Loucy (cell line): ENCODE measurements around the gene COPS2.
"Not testable (repeated sequence)": the region's sequence is repeated elsewhere in the genome, so short reads cannot be mapped to it uniquely, and the experiment has no call there.

ENCODE experiments used
- H2AFZ ChIP-seq: fragments of 200-600 bp; sonication (generic); 2 replicates; pipeline ENCODE4 v1.6.0; 2016; ENCODE audit warnings: antibody characterized with exemption, mild to moderate bottlenecking, low read length, moderate library complexity
- H3F3A ChIP-seq: fragments of 200-600 bp; 2 replicates; pipeline ENCODE4 v1.6.0; 2016; ENCODE audit warnings: antibody characterized with exemption, low read depth, mild to moderate bottlenecking
- H3K27me3 ChIP-seq: fragments of 200-600 bp; sonication (generic); 2 replicates; pipeline ENCODE4 v1.6.1; 2014; ENCODE audit warnings: low read length, mild to moderate bottlenecking; ENCODE audit not compliant: insufficient read depth, poor library complexity, severe bottlenecking
- H3K36me3 ChIP-seq: fragments of 200-600 bp; sonication (generic); 2 replicates; pipeline ENCODE4 v1.6.1; 2016; ENCODE audit warnings: low read length; ENCODE audit not compliant: insufficient read depth
- H3K4me1 ChIP-seq: fragments of 200-600 bp; sonication (generic); 2 replicates; pipeline ENCODE4 v1.5.1; 2014; ENCODE audit warnings: low read length, mild to moderate bottlenecking; ENCODE audit not compliant: insufficient read depth, poor library complexity, severe bottlenecking
- H3K4me2 ChIP-seq: fragments of 200-600 bp; sonication (generic); 2 replicates; pipeline ENCODE4 v1.6.0; 2014; ENCODE audit warnings: antibody characterized with exemption, low read length, low read depth, mild to moderate bottlenecking; ENCODE audit not compliant: poor library complexity, severe bottlenecking
- H3K4me3 ChIP-seq: fragments of 200-600 bp; sonication (generic); 2 replicates; pipeline ENCODE4 v1.5.1; 2014; ENCODE audit warnings: low read length, mild to moderate bottlenecking, mixed read lengths; ENCODE audit not compliant: poor library complexity, severe bottlenecking
- H3K79me2 ChIP-seq: fragments of 200-600 bp; sonication (generic); 2 replicates; pipeline ENCODE4 v1.6.1; 2014; ENCODE audit warnings: low read length; ENCODE audit not compliant: insufficient read depth
- H3K9ac ChIP-seq: fragments of 200-600 bp; sonication (generic); 2 replicates; pipeline ENCODE4 v1.6.0; 2014; ENCODE audit warnings: mild to moderate bottlenecking, low read depth, low read length, moderate library complexity; ENCODE audit not compliant: poor library complexity, severe bottlenecking
- H3K9me2 ChIP-seq: fragments of 200-600 bp; sonication (generic); replicated peaks from 2 replicates; pipeline ENCODE4 v1.6.1; 2016; ENCODE audit warnings: low read depth, low read length, mixed read lengths
- H3K9me3 ChIP-seq: fragments of 200-600 bp; sonication (generic); 2 replicates; pipeline ENCODE4 v1.6.1; 2014; ENCODE audit warnings: mild to moderate bottlenecking, antibody characterized with exemption, low read length, low read depth; ENCODE audit not compliant: insufficient read depth
- H4K20me1 ChIP-seq: fragments of 200-600 bp; sonication (generic); 2 replicates; pipeline ENCODE4 v1.6.0; 2014; ENCODE audit warnings: antibody characterized with exemption, low read length, mild to moderate bottlenecking; ENCODE audit not compliant: insufficient read depth, poor library complexity, severe bottlenecking
- CTCF ChIP-seq: fragments of 200-600 bp; sonication (generic); conservative IDR thresholded peaks from 2 replicates; pipeline ENCODE4 v1.5.1; 2014; ENCODE audit warnings: mild to moderate bottlenecking, antibody characterized with exemption, low read length
- EZH2phosphoT487 ChIP-seq: fragments of 200-600 bp; IDR thresholded peaks from 2 replicates; pipeline ENCODE4 v1.6.1; 2018; ENCODE audit warnings: antibody characterized with exemption, mild to moderate bottlenecking, moderate library complexity, borderline replicate concordance

Gene COPS2

GRCh38 chr15:49082960-49083359, 72.4 kb downstream of the COPS2 start:
- no peak overlapping the region for H2AFZ ChIP-seq
- H3K9me2 ChIP-seq: no peaks in the 10 kb centered on the region
- no peak overlapping the region for H3K4me2 ChIP-seq
- H3K4me1 ChIP-seq: no peaks in the 10 kb centered on the region
- H3K27me3 ChIP-seq: no peaks in the 10 kb centered on the region
- H3F3A ChIP-seq: no peaks in the 10 kb centered on the region
- H3K9ac ChIP-seq: no peak overlapping the region
- H3K36me3 ChIP-seq: no peaks in the 10 kb centered on the region
- no peak for TF ChIP-seq EZH2phosphoT487
- TF ChIP-seq CTCF: no peak
- H3K9me3 ChIP-seq: no peaks in the 10 kb centered on the region
- no peak overlapping the region for H3K4me3 ChIP-seq
- no peaks in the 10 kb centered on the region for H4K20me1 ChIP-seq
- H3K79me2 ChIP-seq: no peaks in the 10 kb centered on the region

- H3K4me3 ChIP-seq: no peak overlapping the region
- no peak overlapping the region for H3K9ac ChIP-seq
- H3K79me2 ChIP-seq: no peaks in the 10 kb centered on the region
- no peaks in the 10 kb centered on the region for H3K4me1 ChIP-seq
- no peak overlapping the region for H3K4me2 ChIP-seq
- no peaks in the 10 kb centered on the region for H3K27me3 ChIP-seq
- no peak overlapping the region for H2AFZ ChIP-seq
- no peaks in the 10 kb centered on the region for H3K36me3 ChIP-seq
- TF ChIP-seq EZH2phosphoT487 (no peak), CTCF (no peak)
- H3K9me2 ChIP-seq: no peaks in the 10 kb centered on the region
- H4K20me1 ChIP-seq: no peaks in the 10 kb centered on the region
- H3F3A ChIP-seq: no peaks in the 10 kb centered on the region
- no peaks in the 10 kb centered on the region for H3K9me3 ChIP-seq
Measured at GRCh38 chr15:49079340-49080039, 75.9 kb downstream of the COPS2 start.

- Histone ChIP-seq H3K27me3 (no peaks in the 10 kb centered on the region), H3K4me2 (no peak overlapping the region), H3K9me3 (no peaks in the 10 kb centered on the region), H3F3A (no peaks in the 10 kb centered on the region), H3K9me2 (no peaks in the 10 kb centered on the region), H3K4me1 (no peaks in the 10 kb centered on the region), H2AFZ (no peak overlapping the region), H3K9ac (no peak overlapping the region), H4K20me1 (no peaks in the 10 kb centered on the region), H3K36me3 (no peaks in the 10 kb centered on the region), H3K4me3 (no peak overlapping the region), H3K79me2 (no peaks in the 10 kb centered on the region)
- TF ChIP-seq CTCF (no peak), EZH2phosphoT487 (no peak)
Measured at GRCh38 chr15:49075881-49076280, 79.5 kb downstream of the COPS2 start.

- H3F3A ChIP-seq, H3K4me2 ChIP-seq, H3K9ac ChIP-seq, H3K27me3 ChIP-seq, H3K4me1 ChIP-seq, H2AFZ ChIP-seq, H3K9me3 ChIP-seq, H3K79me2 ChIP-seq, H3K9me2 ChIP-seq, H4K20me1 ChIP-seq, H3K4me3 ChIP-seq, H3K36me3 ChIP-seq: not testable (repeated sequence)
Measured at GRCh38 chr15:49074589-49075287, 80.7 kb downstream of the COPS2 start.
